DMS79 treated with DMSO at 0.1 percent for 48 hours (cell line): ENCODE results near the gene ZNF764.
"Not testable (repeated sequence)": the region's sequence is repeated elsewhere in the genome, so short reads cannot be mapped to it uniquely, and the experiment has no call there.

ENCODE experiments used
- DNase-seq: peaks from one replicate; lab custom pipeline; 2025; lab: John Stamatoyannopoulos, UW

Gene ZNF764

GRCh38 chr16:30557957-30558788, at the start of gene ZNF764:
Gene ZNF764 (minus strand): TSS chr16:30558374. CDS start chr16:30558182, 192 bp downstream.
- peak; percentile 96 for DNase-seq

- DNase-seq, result no peak
These were observed 47.8 kb upstream of the ZNF764 start for GRCh38 chr16:30606004-30606403.

GRCh38 chr16:30605158-30605557, 47.0 kb upstream of the ZNF764 start:
- no peak for DNase-seq

- no peak for DNase-seq
These were observed 46.3 kb upstream of the ZNF764 start for GRCh38 chr16:30604316-30604947.

- DNase-seq, result no peak
These were observed 45.8 kb upstream of the ZNF764 start for GRCh38 chr16:30603945-30604315.

GRCh38 chr16:30602616-30603277, 44.6 kb upstream of the ZNF764 start:
- no peak for DNase-seq

- no peak for DNase-seq
These were observed 43.8 kb upstream of the ZNF764 start for GRCh38 chr16:30601966-30602365.

GRCh38 chr16:30600929-30601328, 42.8 kb upstream of the ZNF764 start:
- DNase-seq, result no peak

- peak; percentile 53 for DNase-seq
These were observed 42.0 kb upstream of the ZNF764 start for GRCh38 chr16:30600215-30600614.

- no peak for DNase-seq
These were observed 34.7 kb upstream of the ZNF764 start for GRCh38 chr16:30592871-30593270.

- not testable (repeated sequence) for DNase-seq
These were observed 32.7 kb upstream of the ZNF764 start for GRCh38 chr16:30590869-30591268.

GRCh38 chr16:30589582-30589981, 31.4 kb upstream of the ZNF764 start:
- DNase-seq, result not testable (repeated sequence)

GRCh38 chr16:30588651-30589050, 30.5 kb upstream of the ZNF764 start:
- no peak for DNase-seq

GRCh38 chr16:30585400-30586191, 27.4 kb upstream of the ZNF764 start, which contains the start of gene ZNF785:
Gene ZNF785 (minus strand): TSS chr16:30585697. CDS start chr16:30585611, 86 bp downstream.
- peak; percentile 99 for DNase-seq

GRCh38 chr16:30585022-30585399, 26.8 kb upstream of the ZNF764 start:
- DNase-seq, result peak; percentile 46

GRCh38 chr16:30582611-30583340, 24.6 kb upstream of the ZNF764 start:
- no peak for DNase-seq

- DNase-seq, result peak; percentile 3
These were observed 23.3 kb upstream of the ZNF764 start for GRCh38 chr16:30581457-30581856.

GRCh38 chr16:30574678-30575077, 16.5 kb upstream of the ZNF764 start:
- DNase-seq, result no peak

- peak; percentile 99 for DNase-seq
These were observed 13.5 kb upstream of the ZNF764 start, which contains the start of gene ZNF688 for GRCh38 chr16:30571445-30572322. Gene ZNF688 (minus strand): TSS chr16:30571714. CDS start chr16:30571629, 85 bp downstream.
